Measurements from ENCODE around the gene CCT7.

The CCT7 gene

GRCh38 chr2:73227086-73227485 lies 7.0 kb upstream of the CCT7 start:
- DNase-seq (ENCODE audit: low read depth): no peak

DNA sequence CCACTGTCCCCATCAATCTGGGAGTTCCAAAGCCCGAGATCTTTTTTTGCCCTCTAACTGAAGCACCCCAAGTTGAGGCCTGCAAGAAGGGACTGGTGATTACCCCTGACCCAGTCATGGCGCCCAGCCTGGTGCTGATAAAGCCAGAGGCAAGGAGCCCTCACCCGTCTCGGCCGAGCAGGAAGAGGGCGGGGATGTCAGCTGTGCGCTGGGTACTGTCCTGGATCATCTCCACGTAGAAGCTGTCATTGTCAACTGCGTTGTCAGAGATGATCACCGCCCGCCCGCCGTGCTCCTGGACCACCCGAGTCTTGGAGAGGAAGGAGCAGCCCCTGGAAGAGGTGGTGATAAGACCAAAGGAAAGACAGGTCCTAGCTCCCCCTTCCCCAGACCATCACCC lies 5.5 kb upstream of the CCT7 start:
- DNase-seq (ENCODE audit: low read depth): no peak

DNA sequence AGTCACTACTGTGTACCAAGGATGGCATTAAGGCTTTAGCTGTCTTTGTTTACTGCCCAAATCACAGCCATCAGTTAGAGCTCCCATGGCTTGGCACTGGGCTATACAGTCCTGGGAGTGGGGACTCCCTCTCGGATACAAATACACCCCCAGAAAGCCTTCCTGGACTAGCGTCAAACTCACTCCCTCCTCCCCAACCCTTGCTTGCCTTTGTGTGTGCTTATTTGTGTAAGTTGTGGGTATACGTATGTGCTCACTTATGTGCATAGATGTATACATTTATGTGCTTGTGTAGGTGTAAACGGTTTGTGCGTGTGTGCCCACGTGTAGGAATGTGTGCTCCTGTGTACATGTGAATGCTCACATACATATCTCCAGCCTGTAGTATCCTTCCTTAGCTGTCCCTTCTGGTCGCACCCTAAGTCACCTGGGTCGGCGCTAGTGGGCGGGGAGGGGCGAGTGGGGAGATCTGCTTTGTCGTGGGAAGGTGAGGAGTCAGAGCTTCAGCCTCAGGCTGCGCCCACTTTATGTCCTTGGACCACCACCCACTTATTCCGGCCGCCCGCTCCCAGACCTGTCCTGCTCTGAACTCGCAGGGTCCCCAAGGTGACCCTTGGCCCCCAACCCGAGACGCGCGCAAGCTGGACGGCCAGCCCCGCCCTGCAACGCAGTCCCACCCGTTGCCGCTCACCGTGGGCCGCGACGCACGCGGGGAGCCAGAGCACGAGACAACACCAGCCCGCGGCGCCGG lies 1.5 kb upstream of the CCT7 start:
- DNase-seq (ENCODE audit: low read depth): peak; percentile 30

GRCh38 chr2:73233154-73233931 lies 765 bp upstream of the CCT7 start, which contains the start of gene PRADC1:
Gene PRADC1, minus strand, starts transcription at chr2:73233239. Its CDS starts 79 bp downstream, at chr2:73233160.
- peak; percentile 100 for DNase-seq (ENCODE audit: low read depth)

DNA sequence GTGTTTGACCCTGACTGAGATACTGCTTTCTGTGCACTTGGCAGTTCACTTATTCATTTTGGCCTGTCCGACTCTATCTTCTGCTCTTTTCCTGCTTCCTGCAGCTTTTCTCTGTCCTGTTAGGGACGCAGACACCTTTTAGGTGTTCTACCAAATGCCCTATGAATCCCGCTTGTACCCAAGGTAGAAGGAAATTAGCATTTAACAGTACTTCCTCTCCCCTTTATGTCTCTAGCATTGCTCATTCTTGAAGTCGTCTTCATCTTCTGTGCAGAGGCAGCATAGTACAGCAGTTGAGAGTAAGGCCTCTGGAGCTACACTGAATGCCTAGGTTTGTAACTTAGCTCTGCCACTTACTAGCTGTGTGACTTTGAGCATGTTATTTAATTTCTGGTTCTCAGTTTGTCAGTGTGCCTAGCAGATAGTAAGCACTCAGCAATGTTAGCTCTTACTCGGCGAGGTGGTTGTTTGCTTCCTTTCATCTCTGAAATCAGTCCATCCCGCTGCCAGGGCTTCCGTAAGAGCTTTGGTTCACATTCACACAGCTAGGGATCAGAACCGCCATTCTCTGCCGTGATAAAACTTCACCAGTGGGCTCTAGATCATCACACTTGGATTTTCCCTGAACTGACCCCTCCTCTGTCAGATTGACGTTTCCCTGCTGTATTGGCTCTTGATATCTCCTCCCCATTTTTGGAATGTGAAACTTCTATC lies 1.4 kb downstream of the CCT7 start:
- DNase-seq (ENCODE audit: low read depth): no peak

GRCh38 chr2:73237168-73237567 lies 3.1 kb downstream of the CCT7 start:
- no peak for DNase-seq (ENCODE audit: low read depth)

DNA sequence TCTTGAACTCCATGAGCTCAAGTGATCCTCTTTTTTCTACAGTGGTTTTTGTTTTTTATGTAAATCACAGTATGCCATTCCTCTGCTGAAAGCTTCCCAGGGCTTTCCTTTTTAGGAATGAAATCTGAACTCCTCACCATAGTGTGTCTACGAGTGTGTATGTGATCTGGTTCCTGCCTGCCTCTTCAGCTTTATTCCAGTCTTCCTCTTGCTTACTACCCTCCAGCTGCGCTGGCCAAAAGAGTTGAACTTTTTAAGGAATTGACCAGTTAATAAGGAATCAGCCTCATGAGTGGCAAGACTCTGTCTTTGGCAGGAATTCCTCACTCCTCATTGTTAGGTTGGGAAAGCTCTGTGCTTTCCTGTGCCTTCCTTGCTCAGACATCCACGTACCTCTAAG lies 4.0 kb downstream of the CCT7 start:
- no peak for DNase-seq (ENCODE audit: low read depth)

DNA sequence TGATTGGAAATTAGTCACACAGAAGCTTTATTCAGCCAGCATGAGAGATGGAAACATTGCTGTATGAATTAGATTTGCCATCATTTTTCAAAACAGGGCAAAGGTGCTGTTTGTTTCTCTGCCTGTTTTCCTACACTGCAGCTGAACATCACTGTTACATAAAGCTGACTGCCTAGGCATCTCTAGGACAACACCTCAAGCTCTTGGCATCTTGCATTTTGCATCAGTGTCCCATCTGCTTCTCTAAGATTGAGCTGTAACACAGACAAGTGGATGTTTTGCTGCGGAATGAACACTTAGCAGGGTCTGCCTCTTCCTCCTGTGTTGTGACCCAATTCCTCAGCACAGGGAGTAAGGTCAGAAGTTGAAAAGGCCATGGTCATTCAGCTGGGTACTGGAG lies 4.9 kb downstream of the CCT7 start:
- no peak for DNase-seq (ENCODE audit: low read depth)

- peak; percentile 74 for DNase-seq (ENCODE audit: low read depth)
Observed at GRCh38 chr2:73239776-73240175, 5.7 kb downstream of the CCT7 start.

DNA sequence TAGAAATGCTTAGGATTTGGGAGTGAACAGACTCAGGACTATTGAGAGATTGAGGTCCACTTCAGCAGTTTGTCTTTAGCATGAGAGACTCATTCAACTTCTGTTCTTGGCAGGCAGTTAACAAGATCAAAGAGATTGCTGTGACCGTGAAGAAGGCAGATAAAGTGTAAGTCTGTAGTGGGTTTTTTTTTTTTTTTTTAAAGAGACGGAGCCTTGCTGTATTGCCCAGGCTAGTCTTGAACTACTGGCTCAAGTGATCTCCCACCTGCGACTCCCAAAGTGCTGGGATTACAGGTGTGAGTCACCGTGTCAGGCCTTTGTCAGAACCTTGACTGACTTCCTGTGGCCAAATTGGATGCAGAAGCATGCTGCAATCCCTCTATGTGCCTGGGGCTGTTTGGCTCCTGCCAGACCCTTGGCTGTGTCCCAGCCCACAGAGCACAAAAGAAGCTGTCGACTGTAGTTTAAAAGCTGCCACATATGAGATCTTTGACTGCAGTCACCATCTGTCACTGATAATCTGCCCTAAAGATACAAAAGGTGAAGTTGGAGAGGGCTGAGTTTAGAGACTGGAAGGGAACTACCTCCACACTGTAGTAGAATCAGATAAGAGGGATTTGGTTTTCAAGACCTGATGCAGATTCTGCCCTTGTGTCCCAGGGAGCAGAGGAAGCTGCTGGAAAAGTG lies 9.9 kb downstream of the CCT7 start:
- DNase-seq (ENCODE audit: low read depth): peak; percentile 85

DNA sequence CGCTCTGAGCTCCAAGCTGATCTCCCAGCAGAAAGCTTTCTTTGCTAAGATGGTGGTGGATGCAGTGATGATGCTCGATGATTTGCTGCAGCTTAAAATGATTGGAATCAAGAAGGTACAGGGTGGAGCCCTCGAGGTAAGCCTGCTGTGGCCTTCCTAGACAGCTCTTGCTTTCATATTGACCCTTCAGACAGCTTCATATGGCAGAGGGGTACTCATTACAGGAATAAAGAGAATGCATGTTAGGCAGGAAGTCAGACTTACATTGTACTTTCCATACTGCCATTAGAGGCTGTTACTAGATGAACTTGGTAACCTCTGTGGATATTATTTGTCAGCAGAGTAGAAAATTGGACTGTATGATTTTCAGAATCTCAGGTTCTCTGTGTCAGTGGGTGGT lies 10.5 kb downstream of the CCT7 start:
- no peak for DNase-seq (ENCODE audit: low read depth)

GRCh38 chr2:73246850-73247249 lies 12.7 kb downstream of the CCT7 start:
- DNase-seq (ENCODE audit: low read depth): no peak

GRCh38 chr2:73249636-73250035 lies 15.5 kb downstream of the CCT7 start:
- DNase-seq (ENCODE audit: low read depth): no peak

- DNase-seq (ENCODE audit: low read depth): no peak
Observed at GRCh38 chr2:73250872-73251846, 17.1 kb downstream of the CCT7 start.

DNA sequence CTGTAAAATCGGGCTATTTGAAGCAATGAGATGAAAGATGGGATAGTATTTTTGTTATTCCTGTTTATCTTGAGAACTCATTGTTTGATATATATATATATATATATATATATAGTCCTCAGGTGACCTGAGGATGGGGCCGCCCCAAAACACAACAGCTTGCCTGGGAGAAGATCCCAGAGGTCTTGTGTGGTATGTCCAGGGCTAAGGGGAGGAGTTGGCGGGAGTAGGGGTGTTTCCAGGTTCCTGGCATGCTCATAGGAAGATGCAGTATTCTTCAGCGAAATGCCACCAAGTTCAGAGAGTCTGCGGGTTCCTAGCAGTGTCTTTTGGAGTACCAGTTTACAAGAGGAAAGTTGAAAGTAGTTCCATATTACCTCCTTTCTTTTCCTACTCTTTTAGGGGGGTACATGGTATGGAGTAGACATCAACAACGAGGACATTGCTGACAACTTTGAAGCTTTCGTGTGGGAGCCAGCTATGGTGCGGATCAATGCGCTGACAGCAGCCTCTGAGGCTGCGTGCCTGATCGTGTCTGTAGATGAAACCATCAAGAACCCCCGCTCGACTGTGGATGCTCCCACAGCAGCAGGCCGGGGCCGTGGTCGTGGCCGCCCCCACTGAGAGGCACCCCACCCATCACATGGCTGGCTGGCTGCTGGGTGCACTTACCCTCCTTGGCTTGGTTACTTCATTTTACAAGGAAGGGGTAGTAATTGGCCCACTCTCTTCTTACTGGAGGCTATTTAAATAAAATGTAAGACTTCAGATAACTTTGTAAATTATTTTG lies 18.3 kb downstream of the CCT7 start:
- DNase-seq (ENCODE audit: low read depth): no peak

DNA sequence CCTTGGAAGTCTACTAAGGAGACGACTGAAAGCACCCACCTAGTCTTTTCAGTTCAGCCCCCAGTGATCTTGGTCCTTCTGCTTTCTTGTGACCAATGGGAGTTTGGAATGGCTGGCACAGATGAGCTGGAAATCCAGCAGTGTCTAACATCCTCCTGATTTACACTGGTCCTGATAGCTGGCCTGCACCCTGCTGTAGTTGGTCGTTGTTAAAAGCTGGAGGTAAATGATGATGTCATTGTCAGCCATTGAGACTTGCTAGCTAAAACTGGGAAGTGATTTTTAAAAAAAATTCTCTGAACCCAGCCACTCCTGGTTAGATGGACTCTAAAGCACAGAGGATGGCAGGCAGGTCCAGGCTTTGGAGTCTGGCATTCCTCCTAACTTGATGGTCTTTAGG lies 19.3 kb downstream of the CCT7 start:
- no peak for DNase-seq (ENCODE audit: low read depth)

- DNase-seq (ENCODE audit: low read depth): no peak
Observed at GRCh38 chr2:73253901-73254300, 19.8 kb downstream of the CCT7 start.

DNA sequence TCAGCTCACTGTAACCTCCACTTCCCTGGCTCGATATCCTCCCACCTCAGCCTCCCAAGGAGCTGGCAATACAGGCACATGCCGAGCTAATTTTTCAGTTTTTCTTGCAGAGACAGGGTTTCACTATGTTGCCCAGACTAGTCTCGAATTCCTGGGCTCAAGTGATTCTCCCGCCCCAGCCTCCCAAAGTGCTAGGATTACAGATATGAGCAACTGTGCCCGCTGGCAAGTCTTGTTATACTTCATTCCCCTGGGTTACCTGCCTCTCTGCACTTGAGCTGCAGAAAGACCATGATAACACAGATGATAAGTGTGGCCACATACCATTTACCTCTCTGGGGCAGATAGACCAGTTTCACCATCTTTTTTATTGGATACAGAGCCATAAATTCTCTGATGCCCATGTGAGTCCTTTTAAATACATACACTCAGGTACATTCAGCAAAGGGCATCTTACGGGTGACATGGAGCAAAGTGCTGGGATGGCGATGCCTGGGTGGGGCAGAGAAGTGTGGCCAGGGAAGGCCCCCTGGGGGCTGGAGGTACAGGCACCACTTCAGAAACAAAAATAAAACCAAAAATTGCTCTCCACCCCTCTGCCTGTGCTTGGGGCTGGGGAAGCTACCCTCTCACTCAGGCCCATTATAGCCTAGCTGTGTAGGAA lies 20.4 kb downstream of the CCT7 start:
- no peak for DNase-seq (ENCODE audit: low read depth)

GRCh38 chr2:73255007-73255644 lies 21.0 kb downstream of the CCT7 start:
- no peak for DNase-seq (ENCODE audit: low read depth)
